Limb (tissue), 2 donors: Measurements from ENCODE around the gene NFATC1.

Experiments used
- DNase-seq, 2 donors: peaks; one replicate each; pipeline ENCODE4 v3.0.0-alpha.2; 2016; ENCODE audit errors: extremely low spot score in 2 of 2

Gene NFATC1

DNA sequence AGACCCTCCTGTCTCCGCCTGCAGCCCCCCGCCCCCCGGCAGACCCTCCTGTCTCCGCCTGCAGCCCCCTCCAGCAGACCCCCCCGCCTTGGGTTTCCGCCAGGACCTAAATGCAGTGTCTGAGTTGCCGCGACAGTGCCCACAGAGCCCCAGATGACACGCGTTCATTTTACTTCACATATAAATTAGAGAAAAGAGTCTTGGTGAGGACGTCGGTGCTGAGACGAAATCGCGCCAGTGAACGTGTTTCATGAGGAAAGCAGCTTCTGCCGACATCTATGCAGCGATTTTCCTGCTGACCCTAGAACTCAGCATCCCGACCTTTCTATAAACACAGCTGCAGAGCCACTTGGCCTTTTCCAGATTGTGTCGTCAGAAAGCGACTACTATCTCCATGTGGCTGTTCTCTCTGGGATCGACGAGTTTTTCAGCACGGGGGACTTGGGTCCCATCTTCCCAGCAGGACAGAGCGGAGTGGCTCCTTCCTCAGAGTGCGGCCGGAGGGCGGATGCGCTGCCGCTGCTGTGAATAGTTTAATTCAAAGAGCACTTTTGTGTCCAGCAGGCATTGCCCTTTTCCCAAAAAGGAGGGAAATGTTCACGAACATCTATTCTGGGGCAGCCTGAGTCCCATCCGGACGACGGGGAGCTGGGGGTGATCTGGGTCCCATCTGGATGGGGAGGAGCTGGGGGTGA, 136.7 kb downstream of the NFATC1 start:
- no peak for DNase-seq

DNA sequence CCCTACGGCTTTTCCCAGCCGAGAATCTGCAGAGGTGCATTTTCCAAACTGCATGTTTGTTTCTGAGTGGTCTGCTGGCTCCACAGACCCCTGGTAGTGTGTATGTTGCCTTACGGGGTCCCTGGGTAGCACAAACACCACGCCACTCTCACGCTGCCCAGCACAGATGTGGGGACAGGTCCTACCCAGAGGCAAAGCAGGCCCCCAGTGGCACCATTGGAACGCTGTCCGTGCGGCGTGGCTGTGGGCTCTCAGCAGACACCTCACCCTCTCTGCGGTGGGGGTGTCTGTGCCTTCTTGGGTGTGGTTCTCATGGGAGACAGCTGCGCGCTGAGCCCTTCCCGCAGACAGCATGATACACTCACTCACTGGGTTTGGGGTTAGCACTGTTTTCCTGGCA, 137.4 kb downstream of the NFATC1 start:
- DNase-seq = no peak

DNA sequence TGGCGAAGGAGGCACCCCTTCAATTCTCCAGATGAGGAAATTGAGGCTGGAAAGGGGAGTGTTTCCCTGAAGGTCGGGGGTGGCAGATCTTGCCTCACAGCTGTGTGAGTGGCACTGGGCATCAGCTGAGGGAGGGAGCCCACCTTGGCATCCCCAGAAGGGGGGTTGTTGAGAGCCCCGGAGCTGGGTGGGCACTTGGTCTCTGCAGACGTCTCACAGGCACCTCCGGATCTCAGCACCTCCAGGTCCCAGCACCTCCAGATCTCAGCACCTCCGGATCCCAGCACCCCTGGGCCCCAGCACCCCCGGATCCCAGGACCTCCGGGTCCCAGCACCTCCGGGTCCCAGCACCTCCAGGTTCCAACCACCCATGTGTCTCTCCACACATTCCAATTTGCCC, 137.9 kb downstream of the NFATC1 start:
- DNase-seq = no peak

DNA sequence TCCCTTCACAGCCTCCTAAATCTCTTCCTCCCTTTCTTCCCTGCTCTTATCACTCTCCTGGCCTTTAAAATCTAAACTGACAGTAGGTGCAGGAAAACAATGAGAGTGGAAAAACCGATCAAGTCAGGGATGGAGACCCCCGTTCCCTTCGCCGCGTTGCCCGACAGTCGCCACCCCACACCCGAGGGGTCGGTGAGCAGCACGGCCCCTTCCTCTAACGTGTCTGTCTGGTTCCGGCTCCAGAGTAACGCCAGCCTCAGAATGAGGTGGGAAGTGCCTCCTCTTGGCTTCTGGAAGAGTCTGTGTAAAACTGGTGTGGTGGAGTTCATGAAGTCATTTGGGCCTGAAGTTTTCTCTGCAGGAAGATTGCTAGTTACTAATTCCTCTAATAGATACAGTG, 138.6 kb downstream of the NFATC1 start:
- no peak for DNase-seq

DNA sequence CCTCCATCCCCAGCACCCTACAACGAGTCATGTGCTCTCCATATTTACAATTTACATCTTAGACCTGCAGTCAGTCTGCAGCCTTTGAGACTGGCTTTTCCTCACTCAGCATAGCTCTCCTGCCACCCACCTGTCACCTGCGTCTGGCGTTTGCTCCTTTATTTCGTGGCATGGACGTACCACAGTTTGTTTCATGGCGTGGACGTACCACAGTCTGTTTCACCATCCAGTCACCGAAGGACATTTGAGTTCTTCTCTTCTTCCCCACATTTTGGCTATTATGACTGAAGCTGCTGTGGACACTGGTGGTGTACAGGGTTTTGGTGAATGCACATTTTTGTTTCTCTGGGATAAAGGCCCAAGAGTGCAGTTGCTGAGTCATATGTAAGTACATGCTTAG, 142.0 kb downstream of the NFATC1 start:
- DNase-seq = no peak

DNA sequence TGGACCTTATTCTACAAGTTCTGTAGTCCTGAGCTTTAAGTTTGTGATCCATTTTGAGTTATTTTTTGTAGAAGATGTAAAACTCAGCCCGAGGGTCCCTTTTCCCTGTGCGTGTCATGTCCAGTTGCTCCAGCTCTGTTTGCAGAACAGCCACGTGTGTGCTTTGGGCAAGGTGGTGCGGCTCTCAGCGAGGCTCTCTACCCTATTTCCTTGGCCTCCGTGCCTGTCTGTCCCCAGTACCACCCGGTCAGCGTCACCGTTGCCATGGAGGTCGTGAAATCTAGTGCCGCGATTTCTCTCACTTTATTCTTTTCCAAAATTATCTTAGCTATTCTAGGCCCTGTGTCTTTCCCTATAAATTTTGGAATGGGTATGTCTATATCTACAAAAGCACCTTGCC, 142.9 kb downstream of the NFATC1 start:
- no peak for DNase-seq

DNA sequence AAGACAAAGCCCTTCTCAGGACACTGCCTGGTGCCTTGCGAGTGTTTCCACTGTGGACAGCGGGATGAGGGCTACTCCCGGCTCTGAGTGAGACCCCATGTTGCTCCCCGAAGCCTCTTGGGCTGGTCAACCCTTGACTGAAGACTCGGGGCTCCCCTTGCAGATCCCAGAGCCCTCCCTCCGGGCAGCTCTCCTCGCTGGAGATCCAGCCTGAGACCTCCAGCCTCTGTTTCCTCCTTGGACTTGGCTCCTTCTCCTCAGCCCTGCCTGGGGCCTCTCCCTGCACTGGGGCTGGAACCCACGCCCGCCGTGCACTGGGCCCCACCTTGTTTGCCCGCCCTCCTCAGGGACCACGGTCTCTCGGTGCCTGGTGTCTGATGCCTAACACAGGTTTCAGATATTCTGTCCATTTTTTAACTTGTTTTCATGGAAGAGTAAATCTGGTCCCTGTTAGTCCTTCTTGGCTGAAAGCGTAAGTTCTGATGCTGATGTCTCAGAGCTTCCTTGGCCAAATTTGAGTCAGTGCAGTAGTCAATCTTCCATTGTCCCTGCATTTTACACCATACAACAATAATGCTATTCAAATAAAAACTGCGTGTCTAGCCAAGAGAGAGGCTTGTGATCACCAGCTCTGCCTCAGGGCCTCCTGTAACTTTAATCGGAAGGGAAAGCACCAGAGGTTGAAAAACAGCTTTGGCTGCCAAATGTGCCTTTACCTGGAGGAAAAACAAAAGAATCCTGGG, 144.6 kb downstream of the NFATC1 start:
- peak in 1 of 2 donors; percentile 21 for DNase-seq

DNA sequence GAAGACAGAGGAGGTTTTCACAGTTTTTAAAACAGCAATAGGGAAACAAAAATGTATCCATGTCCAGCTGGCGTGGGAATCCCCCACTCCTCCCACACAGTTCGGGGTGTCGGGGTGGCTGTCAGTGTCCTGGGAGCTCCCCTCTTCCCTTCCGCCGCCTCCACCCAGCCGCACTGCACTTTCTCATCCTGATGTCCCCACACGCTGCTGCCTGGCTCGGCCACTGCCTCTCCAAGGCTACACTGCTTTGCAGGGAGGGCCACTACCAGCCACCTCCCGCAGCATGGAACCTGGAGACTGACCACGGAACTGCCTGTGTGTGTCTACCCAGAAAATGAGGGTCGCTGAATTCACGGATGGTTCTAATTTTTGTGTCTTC, 145.2 kb downstream of the NFATC1 start:
- peak in 1 of 2 donors; percentile 27 for DNase-seq

DNA sequence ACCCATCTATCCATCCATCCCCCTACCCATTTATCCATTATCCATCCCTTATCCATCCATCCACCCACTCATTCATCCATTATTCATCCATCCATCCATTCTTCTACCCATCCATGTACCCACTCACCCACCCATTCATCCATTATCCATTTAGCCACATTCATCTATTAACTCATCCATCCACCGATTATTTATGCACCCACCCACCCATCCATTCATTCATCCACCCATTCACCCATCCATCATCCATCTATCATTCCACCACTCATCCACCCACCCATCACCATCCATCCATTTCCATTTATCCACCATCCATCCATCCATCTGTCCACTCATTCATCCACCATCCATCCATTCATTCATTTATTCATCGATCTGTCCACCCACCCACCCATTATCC, 146.5 kb downstream of the NFATC1 start:
- no peak for DNase-seq

DNA sequence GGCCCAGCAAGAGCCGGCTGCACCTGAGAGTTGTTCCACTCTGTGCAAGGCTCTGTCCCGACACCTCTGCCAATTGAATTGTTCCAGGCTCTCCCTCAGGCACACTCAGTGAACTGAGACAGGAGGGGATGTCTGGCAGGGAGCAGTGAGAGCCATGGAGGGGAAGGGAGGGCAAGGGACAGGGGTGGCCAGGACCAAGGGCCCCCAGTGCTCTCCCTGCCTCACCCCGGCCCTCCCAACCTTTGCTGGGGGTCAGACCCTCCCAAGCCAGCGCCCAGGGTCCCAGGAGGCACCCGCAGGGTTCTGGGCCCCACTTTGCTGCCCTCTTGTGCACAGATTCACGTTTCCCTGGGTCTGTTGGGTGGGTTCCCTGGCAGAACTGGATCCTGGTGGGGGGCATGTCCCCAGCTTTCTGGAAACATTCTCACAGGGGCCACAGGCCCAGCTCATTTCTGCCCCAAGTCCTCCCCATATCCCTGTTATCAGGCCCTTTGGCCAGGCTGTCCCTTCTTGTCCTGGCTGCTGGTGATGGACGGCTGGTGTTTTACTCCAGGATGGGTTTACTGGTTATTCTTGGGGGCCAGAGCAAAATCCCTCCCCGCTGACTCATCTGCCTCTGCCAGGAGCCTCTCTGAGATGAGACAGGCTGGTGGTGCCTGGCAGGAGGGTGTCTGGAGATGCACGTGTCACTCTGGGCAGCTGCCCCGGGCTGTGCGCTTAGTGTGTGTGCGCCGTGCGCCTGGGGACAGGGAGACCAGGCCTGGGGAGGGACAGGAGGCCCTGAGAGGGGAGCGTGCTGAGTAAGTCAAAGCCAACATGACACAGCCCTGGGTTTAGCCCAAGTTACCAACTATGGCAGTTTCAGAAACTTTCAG, 147.4 kb downstream of the NFATC1 start:
- peak in 1 of 2 donors; percentile 27 for DNase-seq

DNA sequence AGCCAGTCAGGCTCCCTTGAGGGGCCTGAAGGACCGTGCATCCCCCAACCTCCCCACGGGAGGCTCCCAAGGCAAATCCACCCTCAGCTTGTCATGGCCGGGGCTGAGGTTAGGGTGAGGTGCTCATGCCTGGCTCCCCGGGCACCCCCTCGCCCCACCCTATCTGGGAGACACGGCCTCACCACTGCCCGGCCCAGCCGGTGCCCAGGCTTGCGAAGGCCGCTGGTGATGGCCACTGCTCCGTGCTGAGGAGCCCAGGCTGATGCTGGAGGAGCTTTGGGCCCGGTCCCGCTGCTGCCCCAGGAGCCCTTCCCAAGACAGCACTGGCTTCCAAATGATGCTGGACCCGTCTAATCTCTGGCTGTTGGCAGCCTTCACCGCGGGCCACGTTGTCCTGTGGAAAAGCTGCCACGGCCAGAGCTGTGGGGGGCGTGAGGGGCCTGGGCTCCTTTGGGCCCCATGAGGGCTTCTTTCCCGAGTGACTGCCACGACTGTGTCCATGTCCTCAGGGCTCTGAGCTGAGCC, 148.2 kb downstream of the NFATC1 start:
- DNase-seq = peak in 1 of 2 donors; percentile 27

DNA sequence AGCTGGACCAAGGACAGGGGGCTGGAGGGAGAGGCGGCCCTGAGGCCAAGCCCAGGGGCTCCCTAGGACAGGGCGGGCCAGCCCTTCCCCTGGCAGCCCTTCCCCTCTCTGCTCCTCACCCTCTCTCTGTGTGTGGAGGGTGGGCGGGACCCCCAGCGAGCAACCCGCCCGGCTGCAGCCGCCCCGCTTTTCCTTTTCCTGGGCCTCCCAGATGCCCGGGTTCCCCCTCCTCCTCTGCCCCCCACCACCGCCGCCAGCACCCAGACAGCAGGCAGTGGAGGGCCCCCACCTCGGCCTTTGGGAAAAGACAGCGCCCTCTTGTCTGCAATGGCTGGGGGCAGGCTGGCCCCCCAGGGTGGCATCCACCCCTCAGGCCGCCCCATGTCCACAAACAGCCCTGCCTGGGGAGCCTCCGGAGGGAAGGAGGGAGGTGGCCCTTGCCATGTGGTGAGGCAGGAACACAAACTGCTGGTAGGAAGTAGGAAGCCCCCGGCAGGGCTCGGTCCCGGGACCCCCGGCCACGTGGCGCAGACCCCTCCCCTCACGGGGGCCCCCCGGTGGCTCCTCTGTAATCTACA, 148.7 kb downstream of the NFATC1 start:
- DNase-seq = peak in 1 of 2 donors; percentile 35

DNA sequence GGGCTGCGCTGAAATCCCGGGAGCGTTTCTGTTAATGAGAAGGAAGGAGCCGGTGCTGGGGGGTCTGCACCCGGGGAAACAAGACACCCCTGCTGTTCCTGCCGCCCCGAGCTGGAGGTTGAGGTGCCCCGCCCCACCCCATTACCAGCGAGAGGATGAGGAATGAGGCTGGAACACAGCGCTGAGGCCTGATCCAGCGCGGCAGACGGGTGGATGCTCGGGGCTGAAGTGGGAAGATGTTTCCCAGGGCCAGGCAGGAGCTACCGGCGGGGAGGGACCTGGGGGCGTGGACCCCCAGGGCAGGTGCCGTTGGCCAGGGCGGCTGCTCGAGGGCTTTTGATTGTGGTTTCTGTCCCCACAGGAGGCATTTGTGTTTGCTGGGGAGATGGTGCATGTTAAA, 149.5 kb downstream of the NFATC1 start:
- DNase-seq = peak in 1 of 2 donors; percentile 20

DNA sequence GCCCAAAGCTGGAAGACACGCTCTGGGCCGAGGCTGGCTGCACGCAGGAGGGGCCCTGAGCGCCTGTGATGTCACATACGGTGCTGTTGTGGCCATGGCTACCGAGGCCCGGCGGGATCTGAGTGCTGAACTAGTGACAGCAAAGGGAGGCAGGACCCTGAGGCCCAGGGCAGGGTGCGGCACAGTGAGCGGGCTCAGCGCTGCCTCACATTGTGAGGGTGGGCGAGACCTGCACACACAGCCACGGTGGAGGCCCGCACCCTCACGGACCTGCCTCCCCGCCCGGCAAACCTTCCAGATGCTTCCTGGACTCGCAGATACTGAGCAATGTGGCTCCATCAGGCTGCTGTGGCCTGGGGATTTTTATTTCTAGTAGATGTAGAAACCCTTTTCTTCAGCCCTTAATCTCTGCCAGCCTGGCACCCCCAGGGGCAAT, 150.0 kb downstream of the NFATC1 start:
- DNase-seq = peak in 1 of 2 donors; percentile 28

DNA sequence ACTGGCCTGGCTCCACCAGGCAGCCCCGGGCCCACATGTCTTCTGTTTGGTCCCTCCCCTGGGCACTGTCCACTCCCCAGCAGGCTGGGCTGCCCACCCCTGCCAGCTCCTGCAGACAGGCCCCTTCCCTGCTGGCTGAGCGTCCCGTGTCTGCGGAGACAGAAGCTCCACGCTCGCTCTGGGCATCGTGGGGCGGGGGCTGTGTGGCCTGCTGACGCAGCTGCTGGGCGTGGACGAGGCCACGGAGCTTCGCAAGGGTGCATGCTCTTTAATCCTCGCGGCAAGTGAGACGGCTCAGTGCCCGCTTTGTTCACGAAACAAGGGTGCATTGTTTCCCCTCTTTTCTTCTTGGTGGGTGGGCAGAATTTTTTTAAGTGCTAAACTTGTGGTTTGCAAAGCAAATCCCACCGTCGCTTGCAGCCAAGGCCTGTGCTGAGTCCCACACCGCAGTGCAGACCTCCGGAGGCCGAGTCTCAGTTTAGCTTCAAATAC, 151.1 kb downstream of the NFATC1 start:
- DNase-seq = peak in 1 of 2 donors; percentile 54

DNA sequence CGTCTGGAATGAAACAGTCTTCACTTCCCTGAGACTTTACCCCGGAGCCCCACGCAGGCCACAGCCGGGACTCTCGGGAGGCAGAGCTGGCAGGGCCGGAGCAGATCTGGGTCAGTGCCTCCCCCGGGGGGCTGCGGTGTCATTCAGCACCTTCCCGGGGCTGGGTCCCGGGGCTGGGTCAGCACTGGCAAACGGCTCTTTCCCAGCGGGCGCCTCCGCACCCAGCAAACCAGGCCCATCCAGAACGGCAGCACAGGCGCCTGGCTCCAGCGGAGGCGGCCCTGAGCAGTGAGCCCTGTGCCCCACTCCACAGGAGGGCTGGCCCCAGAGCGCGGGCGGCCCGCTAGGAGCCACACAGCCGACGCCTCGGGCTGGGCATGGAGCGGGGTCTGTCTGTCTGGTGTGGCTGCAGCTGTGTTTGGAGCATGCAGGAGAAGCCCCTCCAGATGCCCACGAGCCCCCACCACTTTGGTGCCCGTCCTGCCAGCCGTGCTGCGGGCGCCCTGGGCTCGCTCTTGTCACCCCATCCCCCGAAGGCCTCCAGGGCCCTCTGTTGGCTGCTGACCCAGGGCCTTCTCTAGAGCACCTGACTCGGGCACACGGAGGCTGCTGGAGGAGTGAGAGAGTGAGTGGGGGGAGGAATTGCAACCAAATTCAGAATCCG, 151.8 kb downstream of the NFATC1 start:
- DNase-seq = peak in 1 of 2 donors; percentile 34

DNA sequence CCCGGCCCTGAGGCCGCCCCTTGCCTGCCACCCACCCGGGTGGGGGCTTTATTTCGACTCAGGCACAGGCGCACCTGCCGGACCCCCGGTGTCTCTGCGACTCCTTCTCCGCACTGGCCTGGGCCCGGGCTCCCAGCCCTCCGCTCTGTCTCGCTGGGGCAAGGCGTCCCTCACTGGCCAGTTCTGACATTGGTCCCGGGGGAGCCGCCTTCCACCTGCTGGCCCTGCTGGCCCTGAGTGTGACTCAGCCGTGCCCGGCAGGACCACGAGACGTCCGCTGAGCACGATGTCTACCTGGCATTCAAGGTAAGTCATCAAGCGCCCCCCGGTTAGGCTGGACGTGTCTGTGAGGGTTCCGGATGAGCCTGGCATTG, 152.3 kb downstream of the NFATC1 start:
- DNase-seq = peak in 1 of 2 donors; percentile 27

DNA sequence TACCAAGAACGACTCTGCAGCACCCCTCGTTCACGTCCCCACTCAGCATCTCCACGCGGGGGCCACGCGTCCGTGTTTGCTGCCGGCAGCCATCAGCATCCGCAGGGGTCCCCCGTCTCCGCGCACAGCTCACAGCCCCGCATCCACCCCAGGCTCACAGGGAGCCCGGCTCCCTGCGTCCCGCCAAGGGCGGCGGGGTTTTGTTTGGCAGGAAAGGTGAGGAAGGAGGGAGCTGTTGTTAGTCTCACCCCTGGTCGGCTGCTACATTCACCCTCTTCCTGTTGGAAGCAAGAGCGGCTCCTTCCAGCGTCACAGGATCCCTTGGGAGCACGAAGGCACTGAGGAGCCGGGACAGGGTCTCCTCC, 152.9 kb downstream of the NFATC1 start:
- peak in 1 of 2 donors; percentile 18 for DNase-seq

DNA sequence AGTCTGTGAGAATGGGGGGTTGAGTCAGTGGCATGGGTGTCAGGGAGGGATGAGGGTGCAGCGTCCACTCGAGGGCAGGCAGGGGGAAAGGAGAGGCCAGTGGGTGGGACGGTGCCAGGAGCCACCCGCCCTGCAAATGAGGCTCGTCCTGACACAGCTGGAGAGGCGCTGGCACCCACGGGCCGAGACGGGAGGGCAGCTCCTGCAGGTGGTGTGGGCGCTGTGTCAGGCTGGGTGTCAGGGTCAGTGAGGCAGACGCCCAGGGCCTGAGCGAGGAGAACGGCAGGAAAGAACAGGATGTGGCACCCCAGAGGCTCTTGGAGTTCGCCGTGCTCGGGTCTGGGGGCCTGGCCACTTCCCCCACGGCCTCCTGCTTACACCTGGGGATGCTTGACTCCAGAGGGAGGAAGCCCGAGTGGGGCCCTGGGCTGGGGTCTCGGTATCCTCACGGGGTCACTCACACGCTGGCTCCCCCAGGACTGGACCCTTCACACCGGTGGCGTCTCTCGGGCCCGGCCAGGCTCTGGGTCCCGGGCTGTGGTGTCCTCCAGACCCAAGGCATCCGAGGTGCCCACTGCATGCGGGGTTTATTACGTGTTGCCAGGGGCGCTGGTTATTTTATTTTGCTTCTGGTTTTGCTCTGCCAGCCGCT, 153.4 kb downstream of the NFATC1 start:
- DNase-seq = peak in 1 of 2 donors; percentile 24

DNA sequence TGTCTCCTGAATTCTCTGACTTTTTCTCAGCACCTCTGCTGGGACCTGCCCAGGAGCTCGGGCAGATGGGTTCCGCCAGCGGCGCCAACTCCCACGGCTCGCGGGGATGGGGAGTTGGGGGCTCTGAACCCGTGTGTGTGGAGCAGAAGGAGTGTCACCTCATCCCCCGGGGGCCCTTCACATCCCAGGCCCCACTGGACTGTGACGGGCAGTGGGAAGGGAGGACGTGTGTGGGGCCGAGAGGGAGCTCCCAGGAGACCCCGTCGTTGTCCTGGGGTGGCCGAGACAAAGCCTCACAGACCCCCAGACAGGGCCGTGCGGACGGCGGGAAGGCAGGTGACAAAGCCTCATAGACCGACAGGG, 153.9 kb downstream of the NFATC1 start:
- no peak for DNase-seq
